Measurements from ENCODE around the gene GGA2.

GRCh38 chr16:23500862-23501225 is 9.4 kb downstream of the GGA2 start:
- no peak for TF ChIP-seq CTCF (conservative IDR thresholded peaks at IDR 0.05; ENCODE audit: low read length)
- no peak for TF ChIP-seq EZH2phosphoT487 (IDR thresholded peaks at IDR 0.05; ENCODE audit: borderline replicate concordance)

All from Loucy (cell line).